Neural progenitor cell (in vitro differentiated cells): ENCODE measurements around the gene EFCAB6. TPM values are rescaled to one million over a fixed set of nuclear protein-coding genes. Genes with fewer than 3 reads are reported as not detected.

Experiments
- DNase-seq: peaks from one replicate; pipeline ENCODE4 v3.0.0-alpha.2; 2016; ENCODE audit warnings: low spot score
- H2AFZ ChIP-seq: fragments of 200-600 bp; sonication (generic); replicated peaks from 2 replicates; pipeline ENCODE4 v1.6.1; 2016; ENCODE audit warnings: antibody characterized with exemption
- H3F3A ChIP-seq: fragments of 200-600 bp; sonication (generic); 2 replicates; pipeline ENCODE4 v1.6.1; 2016; ENCODE audit warnings: antibody characterized with exemption, low read depth
- H3K27ac ChIP-seq: fragments of 200-600 bp; sonication (generic); 2 replicates; pipeline ENCODE4 v1.5.1; 2016; ENCODE audit warnings: mild to moderate bottlenecking
- H3K27me3 ChIP-seq: fragments of 200-600 bp; sonication (generic); 2 replicates; pipeline ENCODE4 v1.6.1; 2016; ENCODE audit warnings: mild to moderate bottlenecking, moderate library complexity
- H3K36me3 ChIP-seq: fragments of 200-600 bp; sonication (generic); 2 replicates; pipeline ENCODE4 v1.5.1; 2016
- H3K4me1 ChIP-seq: fragments of 200-600 bp; sonication (generic); 2 replicates; pipeline ENCODE4 v1.6.1; 2016; ENCODE audit warnings: mixed run types
- H3K4me2 ChIP-seq: fragments of 200-600 bp; sonication (generic); 2 replicates; pipeline ENCODE4 v1.6.1; 2016
- H3K4me3 ChIP-seq: fragments of 200-600 bp; sonication (generic); 2 replicates; pipeline ENCODE4 v1.5.1; 2016
- H3K79me2 ChIP-seq: fragments of 200-600 bp; sonication (generic); 2 replicates; pipeline ENCODE4 v1.6.1; 2016; ENCODE audit warnings: low read depth
- H3K9ac ChIP-seq: fragments of 200-600 bp; sonication (generic); 2 replicates; pipeline ENCODE4 v1.6.1; 2016
- H3K9me3 ChIP-seq: fragments of 200-600 bp; sonication (generic); 2 replicates; pipeline ENCODE4 v1.5.1; 2016; ENCODE audit warnings: low read depth
- H4K20me1 ChIP-seq: fragments of 200-600 bp; sonication (generic); 2 replicates; pipeline ENCODE4 v1.6.1; 2016; ENCODE audit warnings: low read depth
- H3K27ac Mint-ChIP-seq: 3 replicates; pipeline ENCODE4 v1.8.0; 2021; ENCODE audit warnings: mixed read lengths
- H3K27me3 Mint-ChIP-seq: 2 replicates; pipeline ENCODE4 v1.8.0; 2022; ENCODE audit warnings: low read depth, mild to moderate bottlenecking, inconsistent platforms, moderate library complexity, mixed read lengths; ENCODE audit not compliant: insufficient read depth
- H3K36me3 Mint-ChIP-seq: 3 replicates; pipeline ENCODE4 v1.8.0; 2021; ENCODE audit warnings: mixed read lengths
- H3K4me1 Mint-ChIP-seq: 3 replicates; pipeline ENCODE4 v1.8.0; 2021; ENCODE audit warnings: mixed read lengths
- H3K4me3 Mint-ChIP-seq: 3 replicates; pipeline ENCODE4 v1.8.0; 2021; ENCODE audit warnings: mild to moderate bottlenecking, moderate library complexity, mixed read lengths
- H3K9me3 Mint-ChIP-seq: 3 replicates; pipeline ENCODE4 v1.8.0; 2020; ENCODE audit warnings: mixed read lengths
- EZH2 ChIP-seq: fragments of 200-600 bp; sonication (generic); IDR thresholded peaks from 2 replicates; pipeline ENCODE4 v1.6.1; 2017; ENCODE audit warnings: antibody characterized with exemption, mild to moderate bottlenecking, moderate library complexity
- EZH2phosphoT487 ChIP-seq: fragments of 200-600 bp; sonication (generic); IDR thresholded peaks from 2 replicates; pipeline ENCODE4 v1.6.1; 2017; ENCODE audit warnings: antibody characterized with exemption
- total RNA-seq: library from RNA; depleted of rRNA; stranded (reverse); fragments of >200 nt; gene quantifications from 2 replicates; pipeline ENCODE4 v1.2.3, GENCODE V29; 2015; ENCODE audit warnings: low replicate concordance
- TF ChIP-seq, protein P1 (sequence below): fragments of 200-600 bp; sonication (generic); IDR thresholded peaks from 2 replicates; pipeline ENCODE4 v1.5.1; 2017; ENCODE audit warnings: antibody characterized with exemption, mild to moderate bottlenecking

The EFCAB6 gene
- total RNA-seq, 1 donor from 2014 or later, result 4.9 TPM

DNA sequence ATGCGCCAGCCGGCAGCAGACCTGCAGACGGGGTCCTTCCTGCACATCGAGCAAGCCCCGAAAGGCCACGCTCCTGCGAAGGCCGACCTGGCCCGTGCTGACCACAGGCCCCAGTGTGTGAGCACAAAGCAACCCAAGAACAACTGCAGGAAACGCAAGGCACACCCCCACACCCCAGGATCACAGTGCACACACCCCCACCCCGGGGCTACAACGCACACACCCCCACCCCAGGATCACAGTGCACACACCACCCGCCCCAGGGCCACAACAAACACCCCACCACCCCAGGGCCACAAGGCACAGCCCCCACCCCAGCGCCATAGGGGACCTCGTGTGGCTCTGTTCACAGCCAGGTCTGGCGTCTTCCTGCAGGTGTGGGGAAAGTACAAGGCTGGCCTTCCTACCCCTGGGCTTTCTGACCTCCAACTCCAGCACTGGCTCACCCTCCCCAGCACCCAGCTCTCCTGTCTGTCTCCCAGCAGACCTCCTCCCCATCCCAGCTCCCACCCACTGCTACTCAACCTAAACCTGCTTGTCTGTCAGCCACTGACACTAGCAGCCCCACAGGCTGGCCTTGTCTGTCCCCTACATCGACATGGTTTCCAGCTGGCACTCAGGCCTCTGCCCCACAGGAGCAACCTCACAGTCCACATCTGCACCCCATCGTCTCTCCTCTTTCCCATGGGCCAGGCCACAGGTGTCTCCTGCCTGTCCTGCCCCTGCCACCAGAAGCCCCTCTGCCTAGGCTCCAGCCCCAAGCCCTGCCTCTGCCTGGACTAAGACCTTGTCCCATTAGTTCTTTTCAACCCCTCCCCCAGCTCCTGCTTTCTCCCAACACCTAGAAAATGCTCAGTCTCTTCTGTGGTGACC is 20.5 kb upstream of the EFCAB6 start:
- DNase-seq, result no peak
- Mint-ChIP-seq H3K36me3 (no peaks in the 10 kb centered on the region), H3K27ac (no peak overlapping the region), H3K9me3 (no peaks in the 10 kb centered on the region), H3K4me1 (peaks cover 15% of the 10 kb centered on the region), H3K27me3 (peaks cover 3% of the 10 kb centered on the region), H3K4me3 (no peak overlapping the region)
- Histone ChIP-seq H3K27ac (no peak overlapping the region), H3K9ac (no peak overlapping the region), H3K4me2 (no peak overlapping the region), H3K36me3 (no peaks in the 10 kb centered on the region), H3K9me3 (no peaks in the 10 kb centered on the region), H3F3A (no peaks in the 10 kb centered on the region), H3K4me1 (no peaks in the 10 kb centered on the region), H3K27me3 (no peaks in the 10 kb centered on the region), H3K79me2 (no peaks in the 10 kb centered on the region), H4K20me1 (peaks cover 15% of the 10 kb centered on the region), H3K4me3 (no peak overlapping the region), H2AFZ (no peak overlapping the region)
- no peak for TF ChIP-seq EZH2phosphoT487
- TF ChIP-seq, protein P1, sequence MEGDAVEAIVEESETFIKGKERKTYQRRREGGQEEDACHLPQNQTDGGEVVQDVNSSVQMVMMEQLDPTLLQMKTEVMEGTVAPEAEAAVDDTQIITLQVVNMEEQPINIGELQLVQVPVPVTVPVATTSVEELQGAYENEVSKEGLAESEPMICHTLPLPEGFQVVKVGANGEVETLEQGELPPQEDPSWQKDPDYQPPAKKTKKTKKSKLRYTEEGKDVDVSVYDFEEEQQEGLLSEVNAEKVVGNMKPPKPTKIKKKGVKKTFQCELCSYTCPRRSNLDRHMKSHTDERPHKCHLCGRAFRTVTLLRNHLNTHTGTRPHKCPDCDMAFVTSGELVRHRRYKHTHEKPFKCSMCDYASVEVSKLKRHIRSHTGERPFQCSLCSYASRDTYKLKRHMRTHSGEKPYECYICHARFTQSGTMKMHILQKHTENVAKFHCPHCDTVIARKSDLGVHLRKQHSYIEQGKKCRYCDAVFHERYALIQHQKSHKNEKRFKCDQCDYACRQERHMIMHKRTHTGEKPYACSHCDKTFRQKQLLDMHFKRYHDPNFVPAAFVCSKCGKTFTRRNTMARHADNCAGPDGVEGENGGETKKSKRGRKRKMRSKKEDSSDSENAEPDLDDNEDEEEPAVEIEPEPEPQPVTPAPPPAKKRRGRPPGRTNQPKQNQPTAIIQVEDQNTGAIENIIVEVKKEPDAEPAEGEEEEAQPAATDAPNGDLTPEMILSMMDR, result no peak
- no peak for TF ChIP-seq EZH2

DNA sequence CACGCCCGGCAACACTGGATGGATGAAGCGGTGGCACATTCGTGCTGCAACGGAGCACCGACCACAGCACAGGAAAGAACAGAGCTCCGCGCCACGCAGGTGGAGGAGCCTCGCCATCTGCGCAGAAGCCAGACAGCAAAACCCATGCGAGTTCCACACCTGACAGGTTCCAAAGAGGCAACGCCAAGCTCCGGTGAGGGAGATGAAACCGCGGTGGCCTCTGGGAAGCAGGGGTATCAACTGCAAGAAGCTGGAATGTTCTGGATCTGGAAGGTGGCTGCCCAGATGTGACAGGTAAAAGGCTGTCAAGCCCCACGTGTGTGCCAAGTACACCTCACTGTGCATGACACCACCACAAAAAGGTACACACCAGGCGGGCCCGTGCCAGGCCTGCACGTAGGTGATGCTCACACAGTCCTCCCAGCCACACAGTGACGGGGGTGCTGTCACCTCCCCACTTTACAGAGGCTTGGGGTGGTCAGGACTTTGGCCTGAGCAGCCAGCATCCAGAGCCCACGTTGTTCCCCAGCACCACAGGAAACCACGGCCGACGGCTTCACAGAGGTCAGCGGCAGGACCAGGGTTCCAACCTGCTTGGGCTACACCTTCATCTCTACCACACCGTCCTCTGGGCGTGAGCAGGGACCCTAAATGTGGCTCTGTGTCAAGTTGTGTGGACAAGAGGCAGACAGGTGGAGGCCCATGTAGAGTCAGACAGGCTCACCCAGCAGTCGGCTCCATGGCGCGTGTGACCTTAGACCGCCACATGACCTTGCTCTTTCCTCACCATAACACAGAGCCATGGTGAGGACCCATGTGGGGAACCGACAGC is 19.7 kb upstream of the EFCAB6 start:
- H3F3A ChIP-seq, result no peaks in the 10 kb centered on the region
- peaks cover 3% of the 10 kb centered on the region for H3K27me3 Mint-ChIP-seq
- H3K4me3 ChIP-seq, result no peak overlapping the region
- peaks cover 15% of the 10 kb centered on the region for H4K20me1 ChIP-seq
- TF ChIP-seq EZH2, result no peak
- no peak for TF ChIP-seq EZH2phosphoT487
- TF ChIP-seq, protein P1, result no peak
- no peak overlapping the region for H3K9ac ChIP-seq
- no peak overlapping the region for H2AFZ ChIP-seq
- H3K9me3 Mint-ChIP-seq, result no peaks in the 10 kb centered on the region
- H3K9me3 ChIP-seq, result no peaks in the 10 kb centered on the region
- no peaks in the 10 kb centered on the region for H3K79me2 ChIP-seq
- no peaks in the 10 kb centered on the region for H3K36me3 Mint-ChIP-seq
- no peak overlapping the region for H3K4me3 Mint-ChIP-seq
- no peak overlapping the region for H3K27ac ChIP-seq
- H3K4me1 Mint-ChIP-seq, result peaks cover 22% of the 10 kb centered on the region
- no peak overlapping the region for H3K4me2 ChIP-seq
- DNase-seq, result no peak
- no peaks in the 10 kb centered on the region for H3K4me1 ChIP-seq
- H3K27me3 ChIP-seq, result no peaks in the 10 kb centered on the region
- H3K27ac Mint-ChIP-seq, result no peak overlapping the region
- H3K36me3 ChIP-seq, result no peaks in the 10 kb centered on the region

DNA sequence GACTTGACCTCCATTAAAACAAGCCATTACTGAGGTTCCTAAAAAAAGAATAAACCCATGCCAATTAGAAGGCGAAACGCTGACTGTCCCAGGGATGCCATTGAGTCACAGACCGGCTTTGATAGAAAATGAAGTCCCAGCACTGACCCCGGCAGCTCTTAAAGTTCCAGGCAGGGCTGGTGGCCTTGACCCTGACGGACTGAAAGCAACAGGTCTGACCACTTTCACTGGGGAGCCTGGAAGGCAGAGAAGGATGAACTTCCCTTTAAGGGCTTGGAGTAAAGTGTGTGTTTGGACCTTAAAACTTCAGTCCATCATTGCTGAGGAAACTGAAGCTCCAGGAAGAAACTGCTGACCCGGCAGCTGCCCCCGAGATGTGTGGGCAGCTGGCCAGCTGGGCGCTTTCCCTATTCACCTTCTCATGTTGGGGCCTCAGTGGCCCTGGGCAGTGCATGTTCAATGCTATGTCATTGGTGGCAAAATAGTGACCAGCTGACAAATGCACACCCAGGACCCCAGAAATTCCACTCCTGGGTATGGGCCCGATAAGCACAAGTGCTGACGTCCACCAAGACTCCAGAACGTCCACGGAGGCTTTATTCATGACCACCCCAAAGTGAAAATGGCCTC is 18.9 kb upstream of the EFCAB6 start:
- TF ChIP-seq EZH2phosphoT487 (no peak), EZH2 (no peak)
- TF ChIP-seq, protein P1, result no peak
- peaks cover 24% of the 10 kb centered on the region for H3K4me1 Mint-ChIP-seq
- H4K20me1 ChIP-seq, result peaks cover 15% of the 10 kb centered on the region
- H3K27me3 Mint-ChIP-seq, result peaks cover 3% of the 10 kb centered on the region
- DNase-seq, result no peak
- H3F3A ChIP-seq, result no peaks in the 10 kb centered on the region
- H3K4me3 Mint-ChIP-seq, result no peak overlapping the region
- no peak overlapping the region for H3K4me3 ChIP-seq
- H3K9ac ChIP-seq, result no peak overlapping the region
- no peak overlapping the region for H3K4me2 ChIP-seq
- no peak overlapping the region for H3K27ac ChIP-seq
- no peaks in the 10 kb centered on the region for H3K9me3 ChIP-seq
- no peaks in the 10 kb centered on the region for H3K9me3 Mint-ChIP-seq
- no peaks in the 10 kb centered on the region for H3K36me3 Mint-ChIP-seq
- H3K79me2 ChIP-seq, result no peaks in the 10 kb centered on the region
- no peaks in the 10 kb centered on the region for H3K36me3 ChIP-seq
- no peaks in the 10 kb centered on the region for H3K27me3 ChIP-seq
- no peaks in the 10 kb centered on the region for H3K4me1 ChIP-seq
- H2AFZ ChIP-seq, result no peak overlapping the region
- H3K27ac Mint-ChIP-seq, result no peak overlapping the region
